Measurements from ENCODE around the gene MAPRE2.

MAPRE2 gene

DNA sequence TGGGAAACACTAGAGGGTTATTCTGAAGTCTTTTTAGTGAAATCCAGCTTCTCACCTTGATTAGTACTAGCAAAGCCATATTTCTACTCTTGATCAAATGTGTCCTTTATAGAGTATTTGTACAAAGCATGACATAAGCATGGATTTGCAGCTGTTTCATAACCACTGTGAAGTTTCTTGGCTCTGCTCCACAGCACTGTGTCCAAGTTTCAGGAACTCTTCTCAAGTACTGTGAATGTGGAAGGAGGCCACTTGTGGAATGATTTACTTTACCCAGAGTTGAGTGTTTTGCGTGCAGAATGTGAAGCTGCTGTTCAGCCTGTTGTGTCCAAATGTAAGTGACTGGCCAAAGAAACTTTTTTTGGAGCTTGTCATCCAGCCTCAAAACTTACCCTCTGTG lies 16.2 kb upstream of the MAPRE2 start:
- Histone ChIP-seq H3K4me1 (ENCODE audit: insufficient read depth, insufficient read length) (no peaks in the 10 kb centered on the region), H3K9ac (ENCODE audit: insufficient read length, low read depth) (no peak overlapping the region), H3K36me3 (ENCODE audit: insufficient read depth, insufficient read length, low read length) (no peaks in the 10 kb centered on the region), H3K9me3 (ENCODE audit: insufficient read depth, low read length) (no peaks in the 10 kb centered on the region), H3K27me3 (ENCODE audit: insufficient read depth, insufficient read length) (no peaks in the 10 kb centered on the region), H3K4me3 (ENCODE audit: insufficient read length, low read depth) (no peak overlapping the region)
- TF ChIP-seq ZNF274 (IDR thresholded peaks at IDR 0.05; ENCODE audit: low read depth, low read length): no peak
- TF ChIP-seq SUZ12 (IDR thresholded peaks at IDR 0.05; ENCODE audit: extremely low read depth, insufficient read depth, insufficient read length): no peak
- TF ChIP-seq YY1 (IDR thresholded peaks at IDR 0.05; ENCODE audit: insufficient read depth, insufficient read length): no peak
- no peak for DNase-seq (ENCODE audit: low read depth, low spot score)

DNA sequence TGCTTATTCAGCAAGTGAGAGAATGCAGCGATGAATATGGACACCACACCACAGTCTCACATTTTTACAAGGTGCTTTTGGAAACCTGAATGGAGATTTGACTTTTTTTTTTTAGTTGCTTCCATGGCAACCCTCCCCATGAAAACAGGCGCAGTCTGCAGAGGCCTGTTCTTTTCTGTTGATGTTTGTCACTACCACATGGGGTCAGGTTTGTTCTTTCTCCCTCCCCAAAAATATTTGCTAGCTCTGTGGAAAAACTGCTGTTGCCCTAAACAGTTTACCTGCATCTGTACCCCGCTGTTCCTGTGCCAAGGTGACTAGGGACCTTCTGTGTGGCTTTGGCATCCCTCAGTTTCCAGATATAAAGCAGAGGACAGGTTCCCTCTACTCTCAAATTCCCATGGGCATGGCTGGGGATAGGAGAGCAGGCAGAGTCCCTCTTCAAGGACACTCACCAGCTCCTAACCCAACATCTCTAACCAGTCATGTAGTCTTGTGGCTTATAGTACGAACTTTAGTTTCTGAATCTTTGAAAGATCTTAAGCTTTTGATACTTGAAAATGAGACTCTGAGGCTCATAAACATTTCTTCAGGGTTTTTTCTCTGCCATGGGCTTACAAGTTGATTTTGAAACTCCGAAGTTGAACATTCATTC lies 14.7 kb upstream of the MAPRE2 start:
- no peak for DNase-seq (ENCODE audit: low read depth, low spot score)
- H3K4me3 ChIP-seq (ENCODE audit: insufficient read length, low read depth): no peak overlapping the region
- no peaks in the 10 kb centered on the region for H3K27me3 ChIP-seq (ENCODE audit: insufficient read depth, insufficient read length)
- H3K9me3 ChIP-seq (ENCODE audit: insufficient read depth, low read length): no peaks in the 10 kb centered on the region
- no peaks in the 10 kb centered on the region for H3K4me1 ChIP-seq (ENCODE audit: insufficient read depth, insufficient read length)
- no peak overlapping the region for H3K9ac ChIP-seq (ENCODE audit: insufficient read length, low read depth)
- TF ChIP-seq ZNF274 (IDR thresholded peaks at IDR 0.05; ENCODE audit: low read depth, low read length) (no peak), YY1 (IDR thresholded peaks at IDR 0.05; ENCODE audit: insufficient read depth, insufficient read length) (no peak), SUZ12 (IDR thresholded peaks at IDR 0.05; ENCODE audit: extremely low read depth, insufficient read depth, insufficient read length) (no peak)
- H3K36me3 ChIP-seq (ENCODE audit: insufficient read depth, insufficient read length, low read length): no peaks in the 10 kb centered on the region

DNA sequence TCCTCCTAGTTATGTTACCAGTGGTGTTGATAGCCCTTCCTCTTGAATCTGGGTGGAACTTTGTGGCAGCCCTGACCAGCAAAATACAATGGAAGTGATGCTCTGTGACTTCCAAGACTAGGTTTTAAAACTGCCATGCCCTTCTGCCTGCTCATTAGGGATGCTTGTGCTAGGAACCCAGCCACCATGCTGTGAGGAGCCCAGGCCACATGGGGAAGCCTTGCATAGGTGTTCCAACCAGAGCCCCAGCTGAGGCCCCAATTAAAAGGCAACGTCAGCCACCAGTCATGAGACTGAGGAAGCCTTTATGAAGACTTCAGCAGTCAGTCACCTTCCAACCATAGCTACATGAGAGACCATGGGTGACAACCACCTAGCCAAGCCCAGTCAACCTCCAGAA lies 14.0 kb upstream of the MAPRE2 start:
- Histone ChIP-seq H3K36me3 (ENCODE audit: insufficient read depth, insufficient read length, low read length) (no peaks in the 10 kb centered on the region), H3K4me1 (ENCODE audit: insufficient read depth, insufficient read length) (no peaks in the 10 kb centered on the region), H3K9me3 (ENCODE audit: insufficient read depth, low read length) (no peaks in the 10 kb centered on the region), H3K27me3 (ENCODE audit: insufficient read depth, insufficient read length) (no peaks in the 10 kb centered on the region), H3K9ac (ENCODE audit: insufficient read length, low read depth) (no peak overlapping the region), H3K4me3 (ENCODE audit: insufficient read length, low read depth) (no peak overlapping the region)
- DNase-seq (ENCODE audit: low read depth, low spot score): no peak
- no peak for TF ChIP-seq YY1 (IDR thresholded peaks at IDR 0.05; ENCODE audit: insufficient read depth, insufficient read length)
- no peak for TF ChIP-seq ZNF274 (IDR thresholded peaks at IDR 0.05; ENCODE audit: low read depth, low read length)
- no peak for TF ChIP-seq SUZ12 (IDR thresholded peaks at IDR 0.05; ENCODE audit: extremely low read depth, insufficient read depth, insufficient read length)

DNA sequence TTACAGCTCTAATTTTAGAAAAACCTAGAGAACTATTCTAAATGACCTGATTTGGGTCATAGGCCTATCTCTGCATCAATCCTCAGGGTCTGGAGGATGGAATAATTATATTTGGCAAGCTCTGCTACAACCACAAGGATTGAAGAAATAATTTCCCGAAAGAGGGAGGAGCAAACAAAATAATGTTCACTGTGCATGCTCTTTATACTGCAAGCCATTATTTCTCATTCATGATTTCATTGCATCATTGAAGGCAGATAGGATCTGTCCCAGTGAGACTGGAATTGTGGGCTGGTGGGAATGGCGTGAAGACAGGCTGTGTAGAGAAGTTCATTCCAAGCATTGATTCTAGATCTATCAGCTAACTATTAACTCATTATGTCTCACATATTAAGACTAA lies 12.7 kb upstream of the MAPRE2 start:
- Histone ChIP-seq H3K4me3 (ENCODE audit: insufficient read length, low read depth) (no peak overlapping the region), H3K4me1 (ENCODE audit: insufficient read depth, insufficient read length) (no peaks in the 10 kb centered on the region), H3K36me3 (ENCODE audit: insufficient read depth, insufficient read length, low read length) (no peaks in the 10 kb centered on the region), H3K9me3 (ENCODE audit: insufficient read depth, low read length) (no peaks in the 10 kb centered on the region), H3K9ac (ENCODE audit: insufficient read length, low read depth) (no peak overlapping the region), H3K27me3 (ENCODE audit: insufficient read depth, insufficient read length) (no peaks in the 10 kb centered on the region)
- DNase-seq (ENCODE audit: low read depth, low spot score): no peak
- no peak for TF ChIP-seq YY1 (IDR thresholded peaks at IDR 0.05; ENCODE audit: insufficient read depth, insufficient read length)
- no peak for TF ChIP-seq SUZ12 (IDR thresholded peaks at IDR 0.05; ENCODE audit: extremely low read depth, insufficient read depth, insufficient read length)
- no peak for TF ChIP-seq ZNF274 (IDR thresholded peaks at IDR 0.05; ENCODE audit: low read depth, low read length)

DNA sequence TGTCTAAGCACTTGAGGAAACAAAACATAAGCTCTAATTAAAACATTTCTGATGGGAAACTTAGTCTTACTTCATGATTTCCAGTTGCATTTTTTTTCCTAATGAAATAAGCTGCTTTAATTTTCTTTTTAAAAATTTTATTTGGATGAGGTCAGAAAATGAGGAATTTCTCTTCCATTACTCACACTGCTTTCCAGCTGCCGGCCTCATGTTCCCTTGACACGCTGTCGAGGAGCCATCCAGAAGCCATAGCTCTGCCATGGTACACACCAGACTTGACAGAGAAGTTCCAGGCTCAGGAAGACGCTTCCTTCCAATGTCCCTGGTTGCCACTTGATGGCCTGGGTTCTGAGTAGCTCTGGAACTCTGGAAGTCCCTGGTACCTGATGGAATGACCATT lies 12.1 kb upstream of the MAPRE2 start:
- TF ChIP-seq SUZ12 (IDR thresholded peaks at IDR 0.05; ENCODE audit: extremely low read depth, insufficient read depth, insufficient read length): no peak
- TF ChIP-seq ZNF274 (IDR thresholded peaks at IDR 0.05; ENCODE audit: low read depth, low read length): no peak
- no peak for TF ChIP-seq YY1 (IDR thresholded peaks at IDR 0.05; ENCODE audit: insufficient read depth, insufficient read length)
- no peaks in the 10 kb centered on the region for H3K27me3 ChIP-seq (ENCODE audit: insufficient read depth, insufficient read length)
- DNase-seq (ENCODE audit: low read depth, low spot score): no peak
- H3K9ac ChIP-seq (ENCODE audit: insufficient read length, low read depth): no peak overlapping the region
- H3K36me3 ChIP-seq (ENCODE audit: insufficient read depth, insufficient read length, low read length): no peaks in the 10 kb centered on the region
- no peaks in the 10 kb centered on the region for H3K9me3 ChIP-seq (ENCODE audit: insufficient read depth, low read length)
- no peaks in the 10 kb centered on the region for H3K4me1 ChIP-seq (ENCODE audit: insufficient read depth, insufficient read length)
- H3K4me3 ChIP-seq (ENCODE audit: insufficient read length, low read depth): no peak overlapping the region

DNA sequence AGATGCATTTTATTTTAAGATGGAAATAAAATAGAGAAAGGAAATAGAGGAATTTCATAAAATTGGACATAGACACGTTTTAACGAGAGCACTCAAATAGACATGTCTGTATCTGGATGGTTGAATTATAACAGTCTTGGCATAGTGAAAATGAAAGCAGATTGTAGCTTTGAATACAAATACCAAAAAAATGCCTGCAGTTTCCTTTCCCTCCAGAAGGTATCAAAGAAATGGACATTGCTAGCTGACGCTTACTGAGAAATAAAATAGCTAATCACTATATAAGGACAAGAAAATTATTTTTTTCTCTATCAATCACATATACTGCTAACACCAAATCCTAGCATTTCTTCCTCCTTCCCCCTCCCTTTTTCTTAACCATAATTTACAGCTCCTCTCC lies 11.4 kb upstream of the MAPRE2 start:
- no peak for DNase-seq (ENCODE audit: low read depth, low spot score)
- Histone ChIP-seq H3K4me3 (ENCODE audit: insufficient read length, low read depth) (no peak overlapping the region), H3K4me1 (ENCODE audit: insufficient read depth, insufficient read length) (no peaks in the 10 kb centered on the region), H3K36me3 (ENCODE audit: insufficient read depth, insufficient read length, low read length) (no peaks in the 10 kb centered on the region), H3K9me3 (ENCODE audit: insufficient read depth, low read length) (no peaks in the 10 kb centered on the region), H3K9ac (ENCODE audit: insufficient read length, low read depth) (no peak overlapping the region), H3K27me3 (ENCODE audit: insufficient read depth, insufficient read length) (no peaks in the 10 kb centered on the region)
- no peak for TF ChIP-seq ZNF274 (IDR thresholded peaks at IDR 0.05; ENCODE audit: low read depth, low read length)
- no peak for TF ChIP-seq YY1 (IDR thresholded peaks at IDR 0.05; ENCODE audit: insufficient read depth, insufficient read length)

DNA sequence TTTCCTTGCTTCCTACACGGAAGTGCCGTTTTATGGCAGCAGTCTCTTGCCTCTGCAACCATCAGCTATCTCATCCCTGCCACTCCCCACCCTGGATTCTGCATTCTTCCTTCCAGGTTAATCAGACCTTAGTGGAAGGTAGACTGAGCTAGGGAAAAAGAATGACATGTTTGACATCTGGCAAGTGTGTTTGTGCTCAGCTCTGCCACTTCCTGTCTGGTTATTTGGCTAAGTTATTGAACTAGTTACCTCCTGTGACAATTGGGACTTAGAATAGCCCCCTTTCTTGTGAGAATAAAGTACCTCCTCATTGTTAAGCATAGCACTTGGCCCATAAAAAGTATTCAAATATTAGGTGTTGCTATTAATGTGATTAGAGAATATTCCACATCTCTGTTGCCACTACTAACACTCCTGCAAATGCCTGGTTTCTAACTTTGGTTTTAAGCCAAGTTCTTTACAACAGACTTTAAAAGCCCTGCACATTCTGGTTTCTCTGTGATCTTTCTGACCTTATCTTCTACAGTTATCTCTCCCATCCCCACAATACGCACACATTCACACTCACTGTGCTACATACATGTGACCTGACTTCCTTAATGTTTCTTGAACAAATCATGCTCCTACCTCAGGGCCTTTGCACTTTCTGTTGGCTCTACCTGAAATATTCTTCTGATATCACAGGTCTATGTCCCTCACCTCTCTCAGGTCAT lies 10.8 kb upstream of the MAPRE2 start:
- no peak overlapping the region for H3K9ac ChIP-seq (ENCODE audit: insufficient read length, low read depth)
- no peaks in the 10 kb centered on the region for H3K27me3 ChIP-seq (ENCODE audit: insufficient read depth, insufficient read length)
- TF ChIP-seq SUZ12 (IDR thresholded peaks at IDR 0.05; ENCODE audit: extremely low read depth, insufficient read depth, insufficient read length): no peak
- TF ChIP-seq YY1 (IDR thresholded peaks at IDR 0.05; ENCODE audit: insufficient read depth, insufficient read length): no peak
- TF ChIP-seq ZNF274 (IDR thresholded peaks at IDR 0.05; ENCODE audit: low read depth, low read length): no peak
- no peaks in the 10 kb centered on the region for H3K36me3 ChIP-seq (ENCODE audit: insufficient read depth, insufficient read length, low read length)
- no peaks in the 10 kb centered on the region for H3K4me1 ChIP-seq (ENCODE audit: insufficient read depth, insufficient read length)
- H3K9me3 ChIP-seq (ENCODE audit: insufficient read depth, low read length): no peaks in the 10 kb centered on the region
- H3K4me3 ChIP-seq (ENCODE audit: insufficient read length, low read depth): no peak overlapping the region
- DNase-seq (ENCODE audit: low read depth, low spot score): no peak

Measured in NT2/D1 (cell line).